ENCODE results near the gene SLC16A3. TPM values are rescaled to one million over a fixed set of nuclear protein-coding genes. Genes with fewer than 3 reads are reported as not detected.

Gene SLC16A3
- total RNA-seq, 2 experiments from 2014 or later: 115 to 130 TPM

GRCh38 chr17:82241183-82241925 lies 12.5 kb downstream of the SLC16A3 start:
- POLR2A ChIA-PET: interaction anchor here (0.6 to 2.0 kb wide), 10 partner anchors 9 to 382 kb away, joined by 3 to 10 read pairs (median 3); partner anchors contain the start of genes CD7 and SLC16A3
- CTCF ChIA-PET: interaction anchor here (1.1 to 2.0 kb wide), 4 partner anchors 12 to 80 kb away, joined by 3 to 7 read pairs (median 4); partner anchors contain the start of gene SLC16A3

GRCh38 chr17:82241926-82242697 lies 13.3 kb downstream of the SLC16A3 start:
- ChIA-PET POLR2A (interaction anchor here (0.6 to 2.0 kb wide), 9 partner anchors 9 to 383 kb away, joined by 3 to 10 read pairs (median 3); partner anchors contain the start of genes CD7 and SLC16A3), CTCF (interaction anchor here (1.1 to 2.0 kb wide), 6 partner anchors 7 to 79 kb away, joined by 3 to 7 read pairs (median 4); partner anchors contain the start of gene SLC16A3)

DNA sequence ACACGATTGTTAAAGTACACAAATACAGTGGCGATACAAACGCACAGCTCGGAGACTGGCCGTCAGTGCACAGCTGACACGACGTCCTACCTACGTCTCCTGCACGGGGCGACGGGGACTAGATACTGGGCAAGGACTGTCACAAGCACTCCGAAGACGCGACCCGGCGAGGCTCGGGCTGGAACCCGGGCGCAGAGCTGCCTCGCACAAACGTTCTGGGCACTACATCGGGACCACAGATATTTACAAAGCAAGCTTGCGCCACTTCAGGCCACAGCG lies 13.8 kb downstream of the SLC16A3 start:
- POLR2A ChIA-PET: interaction anchor here (0.6 to 2.0 kb wide), 5 partner anchors 8 to 74 kb away, joined by 3 to 10 read pairs (median 3); partner anchors contain the start of genes CD7 and SLC16A3

GRCh38 chr17:82242977-82243647 lies 14.3 kb downstream of the SLC16A3 start:
- ChIA-PET CTCF (interaction anchor here (1.1 to 2.0 kb wide), 5 partner anchors 8 to 79 kb away, joined by 3 to 7 read pairs (median 4); partner anchors contain the start of gene SLC16A3), POLR2A (interaction anchor here (0.6 to 2.0 kb wide), 5 partner anchors 8 to 74 kb away, joined by 3 to 10 read pairs (median 3); partner anchors contain the start of genes CD7 and SLC16A3)

More for the DNA sequence above, 13.8 kb downstream of the SLC16A3 start:
- CTCF ChIA-PET: interaction anchor here (1.1 to 2.0 kb wide), 4 partner anchors 8 to 59 kb away, joined by 4 to 7 read pairs (median 4); partner anchors contain the start of gene SLC16A3

DNA sequence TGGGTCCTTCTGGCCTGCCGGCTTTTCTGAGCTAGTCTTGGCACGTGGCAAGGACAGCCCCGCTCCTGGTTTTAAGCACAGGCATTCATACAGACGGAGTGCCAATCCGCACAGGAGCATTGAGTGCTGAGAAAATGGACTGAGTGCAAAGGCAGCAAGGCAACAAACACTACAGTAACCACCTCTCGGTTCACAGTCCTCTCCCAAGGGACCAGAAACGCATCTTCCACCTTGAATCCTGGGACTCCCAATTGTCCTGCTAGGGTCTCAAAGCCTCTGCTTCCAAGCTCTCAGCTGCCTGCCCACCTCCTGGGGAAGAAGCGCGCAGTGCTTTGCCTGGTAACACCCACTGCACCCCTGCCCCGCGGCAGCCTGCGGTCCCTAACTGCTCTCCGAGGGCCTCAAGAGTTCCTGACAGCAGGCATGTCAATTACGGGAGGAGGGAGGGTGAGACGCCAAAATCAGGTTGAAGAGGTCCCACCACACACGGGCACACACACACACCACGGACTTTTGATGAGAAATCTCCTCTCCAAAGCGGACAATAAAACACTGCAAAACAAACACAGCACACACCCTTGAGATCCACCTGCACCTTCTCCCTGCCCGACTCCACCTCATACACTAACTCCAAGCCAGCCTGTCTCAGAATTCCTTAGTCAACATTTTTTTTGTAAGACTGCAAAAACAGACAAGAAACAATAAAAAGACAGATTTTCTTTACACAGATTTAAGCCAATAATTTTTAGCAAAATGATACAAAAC lies 15.0 kb downstream of the SLC16A3 start:
- ChIA-PET POLR2A (interaction anchor here (1.0 kb wide), 1 partner anchor 21 kb away, joined by 3 read pairs; no protein-coding TSS in a partner anchor), CTCF (interaction anchor here (1.0 to 2.0 kb wide), 6 partner anchors 7 to 78 kb away, joined by 3 to 7 read pairs (median 3); partner anchors contain the start of gene CD7)

- POLR2A ChIA-PET: interaction anchor here (0.6 to 1.0 kb wide), 2 partner anchors 20 to 61 kb away, joined by 3 read pairs; no protein-coding TSS in a partner anchor
These were observed 15.7 kb downstream of the SLC16A3 start for GRCh38 chr17:82244413-82245133.

DNA sequence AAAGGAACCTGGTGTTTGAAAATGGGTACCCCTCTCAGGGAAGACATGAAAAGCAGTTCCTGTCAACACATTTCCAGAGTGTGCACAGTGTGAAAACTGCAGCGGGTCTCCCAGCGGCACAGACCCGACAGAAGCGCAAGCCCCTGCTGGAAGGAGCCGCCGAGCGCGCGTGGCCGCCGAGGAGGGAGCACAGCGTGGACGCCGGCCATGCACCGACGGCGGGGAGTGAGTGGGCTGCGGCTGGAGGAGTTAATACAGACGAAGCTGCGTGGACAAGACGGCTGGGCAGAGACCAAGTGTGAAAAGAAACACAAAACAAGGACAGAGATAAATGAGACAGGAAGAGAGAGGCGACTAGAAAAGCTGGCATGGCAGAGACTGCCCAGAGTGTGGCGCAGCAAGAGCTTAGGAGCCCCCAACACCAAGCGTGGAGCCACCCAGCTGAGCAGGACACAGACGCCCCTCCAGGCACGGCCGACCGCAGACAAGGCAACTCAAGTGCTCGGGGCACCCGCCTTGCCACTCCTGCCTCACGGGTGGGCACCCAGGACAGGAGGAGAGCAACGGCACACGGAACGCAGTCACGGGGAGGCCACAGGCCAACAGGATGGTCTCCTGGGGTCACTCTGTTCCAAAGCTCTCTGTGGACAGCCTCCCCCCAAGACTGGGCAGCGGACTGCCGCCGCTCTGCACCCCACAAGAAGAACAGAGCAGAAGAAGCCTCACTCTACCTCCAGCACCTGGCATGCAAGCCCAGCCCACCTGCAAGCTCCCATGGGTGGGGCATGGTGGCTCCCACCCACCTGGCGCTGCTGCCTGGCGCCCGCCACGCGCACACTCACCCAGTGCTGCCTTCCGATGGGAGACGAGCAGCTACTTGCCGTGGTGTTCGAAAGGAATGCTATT lies 16.5 kb downstream of the SLC16A3 start:
- CTCF ChIA-PET: interaction anchor here (1.1 to 1.5 kb wide), 2 partner anchors 9 to 30 kb away, joined by 3 read pairs; no protein-coding TSS in a partner anchor
- POLR2A ChIA-PET: interaction anchor here (0.6 to 1.0 kb wide), 2 partner anchors 19 to 60 kb away, joined by 3 read pairs; no protein-coding TSS in a partner anchor

More at GRCh38 chr17:82244413-82245133, 15.7 kb downstream of the SLC16A3 start:
- CTCF ChIA-PET: interaction anchor here (1.0 to 1.5 kb wide), 4 partner anchors 8 to 73 kb away, joined by 3 read pairs; partner anchors contain the start of gene CD7

DNA sequence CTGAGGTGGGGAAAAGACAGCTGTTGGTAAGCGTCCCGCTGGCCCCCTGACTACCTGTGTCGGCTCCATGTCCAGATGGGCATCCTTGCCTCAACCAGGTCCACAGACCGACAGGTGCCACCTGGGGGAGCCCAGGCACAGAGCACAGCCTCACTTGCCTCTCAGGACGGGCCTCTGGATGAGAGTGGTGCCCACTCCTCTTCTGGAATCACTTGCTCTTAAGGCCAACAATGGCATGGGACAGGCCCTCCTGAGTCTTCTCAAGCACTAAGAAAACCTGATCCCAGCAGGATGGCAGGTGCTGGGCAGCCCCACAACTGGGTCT lies 17.2 kb downstream of the SLC16A3 start:
- ChIA-PET CTCF (interaction anchor here (1.1 to 1.5 kb wide), 2 partner anchors 10 to 30 kb away, joined by 3 read pairs; no protein-coding TSS in a partner anchor), POLR2A (no interaction called here)

DNA sequence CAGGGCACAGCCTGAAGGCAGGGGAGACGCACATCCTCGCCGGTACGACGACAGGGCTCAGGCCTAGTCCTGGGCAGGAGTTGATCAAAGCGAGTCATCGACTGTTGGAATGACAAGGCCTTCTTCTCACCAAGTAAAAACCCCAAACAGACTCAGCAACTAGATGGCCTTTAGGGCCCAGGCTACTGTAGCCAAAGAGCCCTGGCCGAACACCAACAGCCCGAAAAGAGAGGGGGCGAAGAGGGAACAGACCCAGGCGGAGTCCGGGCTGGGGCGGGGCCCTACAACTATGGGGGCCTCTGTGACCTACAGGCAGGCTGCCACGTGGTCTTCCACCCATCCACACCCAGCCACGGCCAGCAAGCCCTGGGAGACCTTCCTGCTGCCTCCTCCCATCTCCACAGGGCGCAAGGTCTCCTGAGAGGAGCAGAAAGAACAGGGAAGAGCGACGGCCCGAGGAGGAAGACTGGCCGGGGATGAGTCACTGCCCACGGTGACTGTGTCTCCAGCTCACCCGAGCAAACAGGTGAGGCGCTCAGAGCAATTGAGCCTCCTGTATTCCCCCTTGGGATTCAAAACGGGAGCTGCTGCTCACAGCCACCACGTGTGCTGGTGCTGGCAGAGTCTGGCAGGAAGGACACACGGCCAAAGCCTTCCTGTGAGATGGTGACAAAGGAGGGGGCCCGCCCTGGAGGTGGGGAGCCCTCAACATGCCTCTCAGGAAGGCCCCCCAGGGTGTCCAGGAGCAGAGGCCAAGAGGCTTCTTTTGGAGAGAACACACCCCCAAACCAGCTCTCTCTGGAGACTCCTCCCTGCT lies 17.7 kb downstream of the SLC16A3 start:
- CTCF ChIA-PET: interaction anchor here (1.0 to 1.5 kb wide), 3 partner anchors 10 to 29 kb away, joined by 3 read pairs; no protein-coding TSS in a partner anchor
- POLR2A ChIA-PET: interaction anchor here (1.1 kb wide), 1 partner anchor 28 kb away, joined by 3 read pairs; no protein-coding TSS in a partner anchor

DNA sequence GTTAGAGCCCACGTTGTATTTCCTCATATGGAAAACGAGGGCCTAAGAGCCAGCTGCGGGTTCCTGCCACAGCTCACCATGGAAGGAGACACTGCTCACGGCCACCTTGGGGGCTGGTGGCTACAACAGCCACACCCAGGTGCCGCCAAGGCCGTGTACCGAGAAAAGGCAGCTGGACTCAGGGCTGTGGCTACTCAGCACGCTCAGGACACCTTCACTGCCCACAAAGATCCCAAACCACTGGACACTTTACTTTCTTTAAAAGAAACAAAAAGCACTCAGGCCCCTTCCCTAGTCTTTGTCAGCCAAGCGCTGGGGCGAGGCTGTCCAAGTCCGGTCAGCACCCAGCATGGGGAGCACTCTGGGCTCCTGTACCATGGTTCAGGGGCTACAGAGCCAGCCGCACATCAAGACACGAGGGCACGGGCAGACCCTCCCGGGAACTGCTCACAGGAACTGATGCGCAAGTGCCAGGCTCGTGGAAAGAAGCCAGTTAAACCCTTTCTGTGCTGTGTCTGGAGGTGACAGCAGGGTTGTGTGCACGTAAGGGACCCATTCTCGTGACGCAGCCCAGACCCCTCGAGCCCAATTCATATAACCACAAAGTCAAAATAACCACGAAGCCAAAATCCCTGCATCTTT lies 18.5 kb downstream of the SLC16A3 start:
- POLR2A ChIA-PET: interaction anchor here (1.1 kb wide), 1 partner anchor 28 kb away, joined by 3 read pairs; no protein-coding TSS in a partner anchor
- CTCF ChIA-PET: interaction anchor here (1.0 kb wide), 1 partner anchor 11 kb away, joined by 3 read pairs; no protein-coding TSS in a partner anchor

DNA sequence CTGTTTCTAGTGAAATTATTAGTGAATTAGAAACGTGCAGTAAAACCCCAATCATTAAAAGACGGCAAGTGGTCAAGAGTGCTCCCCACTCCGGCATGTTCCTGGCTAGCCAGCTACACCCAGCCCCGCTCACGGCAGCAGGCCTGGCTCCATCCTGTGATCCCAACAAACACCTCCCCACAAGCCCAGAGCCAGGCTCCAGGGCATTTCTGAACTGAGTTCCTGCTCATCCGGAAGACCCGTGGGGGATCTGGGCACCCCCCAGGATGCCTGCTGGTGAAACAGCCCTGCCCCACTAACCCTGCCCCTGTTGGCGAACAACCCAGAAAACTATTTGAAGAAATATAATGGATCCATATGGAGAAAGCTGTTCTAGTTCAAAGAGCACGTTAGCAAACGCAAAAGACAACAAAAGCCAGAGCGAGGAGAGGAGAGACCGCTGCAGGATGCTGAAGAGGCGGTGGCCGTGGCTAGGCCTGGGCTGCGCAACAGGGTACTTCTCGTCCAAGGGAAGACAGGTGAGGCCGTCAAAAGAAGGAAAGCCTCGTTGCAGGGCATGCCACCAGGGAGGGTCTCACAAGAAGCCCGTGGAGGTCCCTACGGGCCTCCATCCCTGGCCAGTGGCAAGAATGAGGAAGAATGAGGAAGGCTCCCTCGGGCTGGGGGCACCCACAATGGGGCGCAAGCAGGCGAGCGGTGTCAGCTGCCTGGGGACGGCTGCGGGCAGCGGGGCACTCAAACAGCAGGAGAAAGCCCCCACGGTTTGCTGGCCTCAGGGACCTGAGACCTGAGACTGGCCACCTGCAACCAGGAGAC lies 19.2 kb downstream of the SLC16A3 start:
- CTCF ChIA-PET: no interaction called here
- POLR2A ChIA-PET: no interaction called here

- CTCF ChIA-PET: no interaction called here
- POLR2A ChIA-PET: no interaction called here
These were observed 20.2 kb downstream of the SLC16A3 start for GRCh38 chr17:82248815-82249674.

GRCh38 chr17:82249896-82250581 lies 21.2 kb downstream of the SLC16A3 start:
- CTCF ChIA-PET: interaction anchor here (0.9 kb wide), 2 partner anchors 12 to 71 kb away, joined by 3 to 4 read pairs; no protein-coding TSS in a partner anchor
- POLR2A ChIA-PET: interaction anchor here (0.8 kb wide), 1 partner anchor 47 kb away, joined by 5 read pairs; no protein-coding TSS in a partner anchor

Data from activated CD8-positive, alpha-beta memory T cell treated with anti-CD3 and anti-CD28 coated beads for 36 hours (primary cell).